ENCODE results near the gene FBP1. TPM values are rescaled to one million over a fixed set of nuclear protein-coding genes. Genes with fewer than 3 reads are reported as not detected.
A peak's percentile ranks its signal among the peaks of the same experiment; 100 is the strongest.

FBP1 gene
- polyA plus RNA-seq, 3 donors: 82.2 to 95.5 (median 84.4) TPM

DNA sequence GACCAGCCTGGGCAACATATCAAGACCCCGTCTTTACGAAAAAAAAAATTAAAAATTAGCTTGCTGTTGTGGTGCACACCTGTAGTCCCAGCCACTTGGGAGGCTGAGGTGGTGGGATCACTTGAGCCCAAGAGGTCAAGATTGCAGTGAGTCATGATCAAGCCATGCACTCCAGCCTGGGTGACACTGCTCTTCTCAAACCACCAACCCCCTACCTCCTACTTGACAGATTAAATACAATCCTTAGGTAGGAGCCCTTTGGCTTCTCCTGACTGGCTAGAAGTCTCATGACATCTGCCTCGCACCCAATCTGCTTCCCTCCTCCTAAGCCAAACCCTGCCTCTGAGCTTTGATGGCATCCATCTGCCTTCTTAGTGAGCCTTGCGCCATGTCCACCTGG lies 11.6 kb upstream of the FBP1 start:
- Histone ChIP-seq H3K4me2 (replicated peaks; ENCODE audit: extremely low read depth, low read length, poor library complexity, severe bottlenecking) (no peak overlapping the region), H3K79me2 (ENCODE audit: insufficient read depth, low read length) (no peaks in the 10 kb centered on the region), H4K20me1 (ENCODE audit: insufficient read depth, low read length) (no peaks in the 10 kb centered on the region), H3K9ac (ENCODE audit: insufficient read depth, low read length, poor library complexity, severe bottlenecking) (no peak overlapping the region), H3K4me3 (replicated peaks in 1 of 3; ENCODE audit: low read depth in 2 of 3, low read length in 3 of 3) (no peak overlapping the region), H3K27me3 (ENCODE audit: control insufficient read depth in 2 of 2, insufficient read depth in 2 of 2, low read length in 2 of 2) (no peaks in the 10 kb centered on the region), H3K9me3 (replicated peaks in 1 of 2; ENCODE audit: control insufficient read depth in 1 of 2, insufficient read depth in 1 of 2, low read length in 2 of 2) (no peaks in the 10 kb centered on the region), H2AFZ (ENCODE audit: insufficient read depth, low read depth, low read length, poor library complexity, severe bottlenecking) (no peak overlapping the region), H3K4me1 (ENCODE audit: control insufficient read depth in 1 of 2, insufficient read depth in 2 of 2, low read length in 2 of 2) (peaks cover 83 to 85% of the 10 kb centered on the region in 2 donors), H3K27ac (ENCODE audit: low read depth in 1 of 2, low read length in 2 of 2) (peak overlapping the region; percentile 68 to 70), H3K36me3 (replicated peaks in 1 of 2; ENCODE audit: control insufficient read depth in 1 of 2, insufficient read depth in 2 of 2, low read length in 2 of 2) (no peaks in the 10 kb centered on the region)
- intact Hi-C loops (cut with micrococcal nuclease): loop anchor here (10.0 kb wide), 2 partner anchors 74 to 1494 kb away; partner anchors contain the start of gene AOPEP (in 1 of the 2)
- peaks cover 0 to 4% (median 0%) of the 10 kb centered on the region in 7 donors for H3K9me3 Mint-ChIP-seq
- no peak for TF ChIP-seq CTCF (IDR thresholded peaks at IDR 0.05)
- DNase-seq: peak in 2 of 3 donors; percentile 27 to 40
- peak overlapping the region; percentile 93 to 99 (median 98) for H3K27ac Mint-ChIP-seq
- H3K36me3 Mint-ChIP-seq: peaks cover 8% of the 10 kb centered on the region in 2 donors
- no peak overlapping the region for H3K4me3 Mint-ChIP-seq
- 100% methylated on average over 2 of the region's 4 CpGs for WGBS (ENCODE audit: insufficient coverage)
- H3K27me3 Mint-ChIP-seq (ENCODE audit: low read depth in 3 of 3): peaks cover 0 to 3% (median 3%) of the 10 kb centered on the region in 3 donors
- peaks cover 81% of the 10 kb centered on the region for H3K4me1 Mint-ChIP-seq

GRCh38 chr9:94649100-94649819 lies 9.9 kb upstream of the FBP1 start:
- Histone ChIP-seq H3K27ac (ENCODE audit: low read depth in 1 of 2, low read length in 2 of 2) (peak overlapping the region; percentile 93 to 96), H2AFZ (ENCODE audit: insufficient read depth, low read depth, low read length, poor library complexity, severe bottlenecking) (no peak overlapping the region), H3K9ac (ENCODE audit: insufficient read depth, low read length, poor library complexity, severe bottlenecking) (peak overlapping the region; percentile 62), H3K79me2 (ENCODE audit: insufficient read depth, low read length) (no peaks in the 10 kb centered on the region), H3K36me3 (replicated peaks in 1 of 2; ENCODE audit: control insufficient read depth in 1 of 2, insufficient read depth in 2 of 2, low read length in 2 of 2) (no peaks in the 10 kb centered on the region), H3K4me1 (ENCODE audit: control insufficient read depth in 1 of 2, insufficient read depth in 2 of 2, low read length in 2 of 2) (peaks cover 66 to 75% of the 10 kb centered on the region in 2 donors), H3K9me3 (replicated peaks in 1 of 2; ENCODE audit: control insufficient read depth in 1 of 2, insufficient read depth in 1 of 2, low read length in 2 of 2) (no peaks in the 10 kb centered on the region), H3K27me3 (ENCODE audit: control insufficient read depth in 2 of 2, insufficient read depth in 2 of 2, low read length in 2 of 2) (no peaks in the 10 kb centered on the region), H3K4me2 (replicated peaks; ENCODE audit: extremely low read depth, low read length, poor library complexity, severe bottlenecking) (peak overlapping the region; percentile 66), H3K4me3 (replicated peaks in 1 of 3; ENCODE audit: low read depth in 2 of 3, low read length in 3 of 3) (peak overlapping the region in 1 of 3 experiments; percentile 51), H4K20me1 (ENCODE audit: insufficient read depth, low read length) (no peaks in the 10 kb centered on the region)
- Mint-ChIP-seq H3K4me3 (peak overlapping the region; percentile 20 to 63), H3K4me1 (peaks cover 75% of the 10 kb centered on the region), H3K27me3 (ENCODE audit: low read depth in 3 of 3) (peaks cover 0 to 7% (median 5%) of the 10 kb centered on the region in 3 donors), H3K9me3 (peaks cover 0 to 4% (median 0%) of the 10 kb centered on the region in 7 donors), H3K27ac (peak overlapping the region; percentile 94 to 99 (median 96)), H3K36me3 (peaks cover 8% of the 10 kb centered on the region in 2 donors)
- intact Hi-C loops (cut with micrococcal nuclease): no loop called here
- 27% methylated on average over 8 of the region's 12 CpGs for WGBS (ENCODE audit: insufficient coverage)
- no peak for TF ChIP-seq CTCF (IDR thresholded peaks at IDR 0.05)
- peak; percentile 86 to 89 (median 89) for DNase-seq
